Kidney tubule cell (primary cell): Measurements from ENCODE around the gene PRPF6.

Source experiments
- DNase-seq: peaks from one replicate; pipeline ENCODE4 v3.0.0-alpha.2; 2018; ENCODE audit warnings: low spot score

Gene PRPF6

GRCh38 chr20:63945921-63946920 lies 34.7 kb upstream of the PRPF6 start:
- no peak for DNase-seq

- no peak for DNase-seq
Observed at GRCh38 chr20:63946986-63947637, 33.8 kb upstream of the PRPF6 start.

DNA sequence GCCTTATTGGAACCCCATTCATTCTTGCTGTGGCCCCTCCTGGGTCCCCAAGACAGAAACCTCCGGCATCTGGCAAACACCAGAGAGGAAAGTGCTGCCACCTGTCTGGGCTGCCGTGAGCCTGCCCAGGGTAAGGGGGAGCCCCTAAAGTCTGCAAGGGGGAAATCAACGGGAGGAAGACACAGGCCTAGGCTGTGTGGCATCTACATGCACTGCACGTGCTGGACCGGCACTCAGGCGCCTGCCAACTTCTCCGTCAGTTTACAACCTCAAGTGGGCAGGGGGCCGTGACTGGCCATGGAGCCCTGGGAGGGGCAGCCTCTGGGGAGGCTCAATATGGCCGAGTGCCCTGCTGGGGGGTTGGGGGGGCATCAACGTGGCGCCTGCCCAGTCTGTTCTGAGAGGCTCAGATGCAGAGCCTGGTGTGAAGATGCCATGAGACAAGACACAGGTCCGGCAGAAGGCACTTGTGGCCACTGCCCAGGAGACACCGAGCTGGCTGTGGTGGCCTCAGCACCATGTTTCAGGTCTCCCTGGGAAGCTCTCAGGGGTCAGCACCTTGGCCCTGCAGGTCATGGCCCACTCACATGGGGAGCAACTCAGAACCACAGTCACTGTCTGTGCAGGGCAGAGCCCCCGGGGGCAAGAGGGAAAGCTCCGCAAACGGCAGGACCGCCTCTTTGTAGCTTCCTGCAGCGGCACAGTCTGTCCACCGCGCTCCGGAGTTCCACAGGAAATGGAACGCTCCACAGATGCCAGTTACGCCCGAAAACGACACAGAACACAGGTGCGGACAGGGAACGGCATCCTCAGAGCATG lies 33.1 kb upstream of the PRPF6 start:
- no peak for DNase-seq

DNA sequence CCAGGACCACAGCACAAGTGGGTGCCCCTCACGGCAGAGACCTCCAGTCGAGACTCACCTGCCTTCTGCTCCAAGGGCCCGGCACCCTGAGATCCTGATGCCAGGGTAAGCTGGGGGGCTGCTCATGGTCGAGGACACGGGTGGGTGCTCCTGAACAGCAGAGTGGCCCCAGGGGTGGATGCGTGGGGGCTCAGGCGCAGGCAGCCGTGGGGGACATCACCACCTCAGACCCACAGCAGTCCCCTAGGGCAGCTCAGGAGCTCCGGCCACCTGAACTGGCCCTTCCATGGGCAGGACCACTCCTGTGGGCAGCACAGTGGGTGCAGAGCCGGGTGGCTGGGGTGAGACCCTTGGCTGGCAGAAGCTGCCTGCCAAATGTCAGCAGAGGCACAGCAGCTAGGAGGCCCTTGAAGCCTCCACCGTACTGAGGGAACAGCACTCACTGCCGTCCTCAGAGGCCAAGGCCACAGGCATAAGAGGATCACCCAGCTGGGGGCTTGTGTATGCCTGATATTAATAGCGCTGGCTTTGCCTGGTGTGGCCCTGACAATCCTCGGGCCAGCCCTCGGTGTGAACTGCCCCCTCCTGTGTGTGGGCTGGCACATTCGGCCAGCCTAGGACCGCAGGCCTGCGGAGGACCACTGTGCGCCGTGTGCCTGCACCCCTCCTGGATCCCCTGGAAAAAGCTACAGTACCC lies 30.1 kb upstream of the PRPF6 start:
- DNase-seq = no peak

DNA sequence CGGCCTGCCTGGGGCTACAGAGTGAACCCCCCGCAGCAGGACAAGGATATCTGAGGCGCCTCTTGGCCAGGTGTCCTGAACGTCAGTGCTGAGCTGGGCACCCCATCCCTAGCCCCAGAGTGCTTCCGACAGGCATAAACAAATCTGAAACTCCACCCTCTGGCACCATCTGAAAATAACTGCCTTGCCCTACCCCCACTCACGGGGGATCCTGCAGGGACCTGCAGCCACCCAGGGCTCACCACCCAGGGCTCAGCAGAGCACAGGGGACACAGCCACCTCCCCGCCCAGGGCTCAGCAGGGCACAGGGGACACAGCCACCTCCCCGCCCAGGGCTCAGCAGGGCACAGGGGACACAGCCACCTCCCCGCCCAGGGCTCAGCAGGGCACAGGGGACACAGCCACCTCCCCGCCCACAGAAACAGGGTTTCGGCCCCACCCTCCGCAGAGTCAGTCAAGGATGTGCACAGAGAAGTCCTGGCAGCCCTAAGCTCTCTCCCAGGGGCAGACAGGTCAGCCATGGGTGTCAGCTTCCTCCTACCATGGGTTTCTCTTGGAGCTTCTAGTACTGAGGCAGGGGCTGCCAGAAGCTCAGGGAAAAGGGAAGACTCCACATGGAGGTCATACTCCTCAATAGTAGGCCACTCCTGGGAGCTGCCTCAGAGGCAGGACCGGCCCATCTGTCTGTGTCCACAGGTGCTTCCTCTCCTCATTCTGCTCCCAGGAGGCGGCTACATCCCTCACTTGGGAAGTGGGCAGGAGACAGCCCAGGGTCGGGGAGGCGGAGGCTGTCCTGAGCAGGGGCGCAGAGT lies 29.3 kb upstream of the PRPF6 start:
- DNase-seq = no peak

GRCh38 chr20:63952210-63952535 lies 28.8 kb upstream of the PRPF6 start:
- no peak for DNase-seq

DNA sequence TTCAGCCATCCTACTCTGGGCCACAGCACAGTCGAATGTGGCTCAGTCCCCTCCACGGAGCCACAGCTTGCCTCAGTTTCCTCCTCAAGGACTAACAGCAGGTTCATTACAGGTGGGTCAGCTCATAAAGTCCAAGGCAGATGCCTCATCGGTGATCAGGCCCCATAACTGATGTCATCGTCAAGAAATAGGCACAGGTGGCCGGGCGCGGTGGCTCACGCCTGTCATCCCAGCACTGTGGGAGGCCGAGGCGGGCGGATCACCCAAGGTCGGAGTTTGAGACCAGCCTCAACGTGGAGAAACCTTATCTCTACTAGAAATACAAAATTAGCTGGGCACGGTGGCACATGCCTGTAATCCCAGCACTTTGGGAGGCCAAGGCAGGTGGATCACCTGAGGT lies 28.2 kb upstream of the PRPF6 start:
- DNase-seq = no peak

- DNase-seq = peak; percentile 19
Observed at GRCh38 chr20:63953764-63954429, 27.0 kb upstream of the PRPF6 start.

GRCh38 chr20:63955281-63955826 lies 25.6 kb upstream of the PRPF6 start:
- DNase-seq = peak; percentile 47

DNA sequence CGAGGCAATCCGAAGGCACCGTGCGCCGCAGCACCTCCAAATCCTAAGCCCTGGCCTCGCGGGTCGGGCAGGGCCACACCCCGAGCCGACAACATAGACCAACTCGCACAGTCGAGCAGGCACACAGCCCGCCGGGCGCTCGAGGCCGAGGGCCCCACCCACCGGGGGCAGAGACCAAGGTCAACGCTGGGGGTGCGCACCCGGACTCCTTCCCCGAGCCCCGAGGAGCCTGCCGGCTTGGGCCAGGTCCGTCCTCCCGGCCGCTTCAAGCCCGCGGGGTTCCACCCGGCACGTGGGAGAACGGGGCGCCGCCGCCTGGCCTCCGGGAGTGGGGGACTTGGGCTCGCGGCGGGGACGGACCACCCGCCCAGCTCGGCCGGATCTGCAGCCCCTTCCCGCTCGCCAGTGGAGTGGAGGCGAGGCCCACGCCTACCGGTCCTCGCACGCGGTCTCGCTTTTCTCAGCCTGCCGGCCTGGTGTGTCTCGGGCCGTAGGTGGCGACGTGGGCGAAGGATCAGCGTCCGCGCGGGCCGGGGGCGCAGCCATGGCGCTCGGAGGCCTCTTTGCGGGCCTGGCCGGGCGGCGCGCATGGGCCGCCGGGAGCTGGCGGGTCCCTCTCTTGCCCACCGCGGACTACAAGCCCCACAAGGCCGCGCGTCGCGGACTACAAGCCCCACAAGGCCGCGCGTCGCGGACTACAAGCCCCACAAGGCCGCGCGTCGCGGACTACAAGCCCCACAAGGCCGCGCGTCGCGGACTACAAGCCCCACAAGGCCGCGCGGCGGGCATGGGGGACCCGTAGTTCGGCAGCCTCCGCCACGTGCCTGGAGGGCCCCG lies 24.9 kb upstream of the PRPF6 start, which contains the start of gene UCKL1:
UCKL1 (minus strand) TSS at position 590 of the 837 bp plus-strand sequence; CDS start at position 546, 44 bp downstream.
- peak; percentile 83 for DNase-seq

DNA sequence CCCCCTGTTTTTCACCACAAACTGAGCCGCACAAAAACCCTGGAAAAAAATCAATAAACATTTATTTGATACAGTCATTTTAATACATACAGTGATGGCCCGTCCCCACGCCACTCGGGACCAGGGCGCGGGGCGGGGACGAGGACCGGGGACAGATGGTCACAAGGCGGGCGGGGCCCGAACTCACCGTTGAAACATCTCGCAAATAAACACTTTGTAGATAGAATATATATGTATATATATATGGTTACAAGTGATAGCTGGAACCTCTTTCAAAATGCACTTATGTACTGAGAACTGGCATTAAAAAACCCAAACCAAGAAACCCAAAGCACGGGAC lies 24.3 kb upstream of the PRPF6 start:
- no peak for DNase-seq

- DNase-seq = peak; percentile 68
Observed at GRCh38 chr20:63957004-63957689, 23.8 kb upstream of the PRPF6 start.

- DNase-seq = no peak
Observed at GRCh38 chr20:63957690-63958441, 23.1 kb upstream of the PRPF6 start.

DNA sequence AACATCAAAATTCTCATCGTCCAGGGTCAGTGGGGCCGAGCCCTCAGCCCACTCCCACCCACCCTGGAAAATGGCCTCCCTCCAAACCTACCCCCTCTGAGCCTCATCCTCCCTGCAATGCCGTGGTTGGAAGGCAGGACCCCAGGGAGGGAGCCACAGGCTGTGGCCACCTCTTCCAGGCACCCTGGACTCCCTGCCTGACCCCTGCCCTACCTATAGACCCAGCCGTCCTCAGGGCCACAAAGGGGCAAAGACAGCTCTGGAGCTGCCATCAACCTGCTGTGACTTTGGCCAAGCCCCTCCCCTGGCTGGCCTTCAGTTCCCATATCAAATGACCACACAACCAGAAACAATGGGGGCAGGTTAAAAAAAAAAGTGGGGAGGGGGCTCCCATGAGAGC lies 22.5 kb upstream of the PRPF6 start:
- DNase-seq = no peak

DNA sequence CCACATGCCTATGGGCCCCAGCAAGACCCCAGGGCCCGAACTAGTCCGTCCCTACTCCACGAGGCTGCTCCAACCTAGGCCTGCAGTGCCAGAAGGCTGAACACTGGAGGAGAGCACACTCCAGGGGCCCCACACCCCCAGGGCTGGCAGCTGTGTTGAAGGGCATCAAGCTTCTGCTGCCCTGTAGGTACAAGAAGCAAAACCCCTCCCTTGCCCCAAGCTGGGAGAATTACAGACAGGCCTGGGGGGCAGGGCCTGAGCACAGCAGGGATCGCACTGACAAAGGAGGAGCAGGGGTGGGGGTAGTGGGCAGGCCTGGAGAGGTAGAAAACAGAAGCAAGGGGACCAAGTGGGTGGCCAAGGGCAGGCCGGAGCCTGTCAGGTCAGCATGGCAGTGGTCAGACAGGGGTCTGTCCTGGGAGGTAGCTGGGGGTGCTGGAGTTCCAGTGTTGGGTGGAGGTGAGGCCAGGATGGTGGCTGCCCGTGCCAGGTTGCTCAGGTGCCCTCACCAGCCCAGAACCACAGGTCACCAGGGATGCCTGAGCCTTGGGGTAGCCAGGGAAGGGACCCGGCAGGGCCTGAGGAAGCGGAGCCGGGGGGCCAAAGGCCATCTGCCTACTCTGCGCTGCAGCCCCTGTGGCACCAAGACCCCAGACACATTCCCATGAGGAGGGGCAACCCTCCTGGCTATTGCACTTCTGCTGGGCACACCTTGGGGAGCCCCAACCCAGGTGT lies 21.8 kb upstream of the PRPF6 start:
- no peak for DNase-seq

DNA sequence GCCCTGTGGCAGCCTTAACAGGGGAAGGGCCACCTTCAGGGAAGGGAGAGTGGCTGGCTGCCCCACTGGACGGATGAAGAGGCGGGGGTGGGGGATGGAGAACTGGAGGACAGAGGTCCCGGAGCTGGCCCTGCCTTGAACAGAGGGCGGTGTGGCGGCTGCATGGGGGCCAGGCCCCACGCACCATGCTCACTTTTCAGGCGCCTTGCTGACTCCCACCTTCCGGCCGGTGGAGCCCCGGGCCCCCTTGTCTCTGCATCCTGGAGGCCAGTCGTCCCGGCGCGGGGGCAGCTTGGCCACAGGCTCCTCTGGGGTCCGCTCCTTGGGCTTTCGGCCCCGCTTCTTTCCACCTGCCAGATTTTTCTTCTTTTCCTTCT lies 21.2 kb upstream of the PRPF6 start:
- DNase-seq = no peak
